Fibroblast of lung (primary cell): ENCODE data around the gene THRB. TPM values are rescaled to one million over a fixed set of nuclear protein-coding genes. Genes with fewer than 3 reads are reported as not detected.

Experiments
- DNase-seq, 2 donors: peaks; one replicate each; pipeline versions ENCODE4 v3.0.0 to v3.0.0-alpha.2; 2010; ENCODE audit warnings: low read depth in 2 of 2
- H2AFZ ChIP-seq: 2 replicates; pipeline ENCODE4 v1.5.1; 2012; ENCODE audit warnings: low read length, control low read depth, inconsistent platforms
- H3K27ac ChIP-seq: 2 replicates; pipeline ENCODE4 v1.5.1; 2011; ENCODE audit warnings: low read length, control low read depth; ENCODE audit not compliant: insufficient read depth
- H3K27me3 ChIP-seq: 2 replicates; pipeline ENCODE4 v1.5.1; 2011; ENCODE audit warnings: mild to moderate bottlenecking, low read length; ENCODE audit not compliant: control insufficient read depth, insufficient read depth
- H3K36me3 ChIP-seq: 2 replicates; pipeline ENCODE4 v1.5.1; 2011; ENCODE audit warnings: low read length; ENCODE audit not compliant: control insufficient read depth, insufficient read depth
- H3K4me1 ChIP-seq: 2 replicates; pipeline ENCODE4 v1.5.1; 2011; ENCODE audit warnings: low read length; ENCODE audit not compliant: control insufficient read depth, insufficient read depth; ENCODE audit errors: extremely low read depth
- H3K4me2 ChIP-seq: 2 replicates; pipeline ENCODE4 v1.5.1; 2011; ENCODE audit warnings: low read length, control low read depth; ENCODE audit not compliant: insufficient read depth; ENCODE audit errors: extremely low read depth
- H3K4me3 ChIP-seq, 4 experiments: fragments of 200-600 bp in 1 of 4; sonication (generic) in 1 of 4; replicated peaks in 1 of 4; 2 replicates each; pipeline ENCODE4 v1.5.1; 2011 to 2016; ENCODE audit warnings: low read length in 4 of 4, low read depth in 3 of 4, mild to moderate bottlenecking in 3 of 4, control low read depth in 2 of 4, inconsistent platforms in 1 of 4, mixed read lengths in 1 of 4; ENCODE audit not compliant: insufficient read depth in 1 of 4; ENCODE audit errors: control extremely low read depth in 1 of 4
- H3K79me2 ChIP-seq: 2 replicates; pipeline ENCODE4 v1.5.1; 2012; ENCODE audit warnings: mild to moderate bottlenecking, low read length, inconsistent platforms; ENCODE audit not compliant: control insufficient read depth, insufficient read depth
- H3K9ac ChIP-seq: 2 replicates; pipeline ENCODE4 v1.5.1; 2011; ENCODE audit warnings: mild to moderate bottlenecking, low read length, control low read depth; ENCODE audit not compliant: insufficient read depth
- H3K9me3 ChIP-seq: 2 replicates; pipeline ENCODE4 v1.5.1; 2012; ENCODE audit warnings: low read depth, low read length; ENCODE audit not compliant: control insufficient read depth, insufficient read depth
- H4K20me1 ChIP-seq: 2 replicates; pipeline ENCODE4 v1.5.1; 2011; ENCODE audit warnings: low read length; ENCODE audit not compliant: control insufficient read depth, insufficient read depth; ENCODE audit errors: extremely low read depth
- CTCF ChIP-seq, 2 donors: IDR thresholded peaks in 1 of 2; conservative IDR thresholded peaks in 1 of 2; 1 replicate in 1 of 2; 2 replicates in 1 of 2; pipeline ENCODE4 v1.5.1; 2011 to 2012; ENCODE audit warnings: low read length in 2 of 2, control low read depth in 1 of 2, inconsistent platforms in 1 of 2, low read depth in 1 of 2, mild to moderate bottlenecking in 1 of 2
- EZH2 ChIP-seq: IDR thresholded peaks from 2 replicates; pipeline ENCODE4 v1.5.1; 2012; ENCODE audit warnings: low read length, control low read depth, mild to moderate bottlenecking; ENCODE audit errors: missing control alignments
- polyA plus RNA-seq, 2 donors: library from polyadenylated mRNA; depleted of rRNA in 1 of 2; stranded (reverse) in 1 of 2; unstranded in 1 of 2; fragments of >200 nt; gene quantifications; 2 replicates each; pipeline ENCODE4 v1.2.1, GENCODE V29; 2011 to 2012; ENCODE audit warnings: missing spikeins in 1 of 2
- total RNA-seq: library from RNA; depleted of rRNA; stranded (reverse); fragments of >200 nt; gene quantifications from 2 replicates; pipeline ENCODE4 v1.2.1, GENCODE V29; 2014

Gene THRB
- total and polyA plus RNA-seq, 2 donors (not counting 1 experiment from before 2014, with no cell fraction given) = 4.2 to 7.4 TPM

- Histone ChIP-seq H3K36me3 (no peaks in the 10 kb centered on the region), H2AFZ (no peak overlapping the region), H3K27me3 (no peaks in the 10 kb centered on the region), H4K20me1 (no peaks in the 10 kb centered on the region), H3K4me1 (no peaks in the 10 kb centered on the region), H3K4me2 (no peak overlapping the region), H3K9ac (no peak overlapping the region), H3K9me3 (no peaks in the 10 kb centered on the region), H3K27ac (no peak overlapping the region), H3K4me3 (no peak overlapping the region), H3K79me2 (no peaks in the 10 kb centered on the region)
- TF ChIP-seq CTCF (conservative IDR thresholded peaks at IDR 0.05 in 1 of 2, IDR thresholded peaks at IDR 0.05 in 1 of 2; ENCODE audit: low read depth in 1 of 2, low read length in 2 of 2) (no peak), EZH2 (no peak)
- no peak for DNase-seq
These were observed 339.9 kb downstream of the THRB start for GRCh38 chr3:24154781-24155180.

GRCh38 chr3:24154013-24154695 is 340.5 kb downstream of the THRB start:
- H3K27me3 ChIP-seq = no peaks in the 10 kb centered on the region
- no peak overlapping the region for H3K4me2 ChIP-seq
- no peak overlapping the region for H3K4me3 ChIP-seq
- no peaks in the 10 kb centered on the region for H3K79me2 ChIP-seq
- TF ChIP-seq CTCF (conservative IDR thresholded peaks at IDR 0.05 in 1 of 2, IDR thresholded peaks at IDR 0.05 in 1 of 2; ENCODE audit: low read depth in 1 of 2, low read length in 2 of 2) = no peak
- no peak for TF ChIP-seq EZH2
- H4K20me1 ChIP-seq = no peaks in the 10 kb centered on the region
- H3K4me1 ChIP-seq = no peaks in the 10 kb centered on the region
- no peaks in the 10 kb centered on the region for H3K9me3 ChIP-seq
- no peak overlapping the region for H3K9ac ChIP-seq
- H3K27ac ChIP-seq = no peak overlapping the region
- peak in 1 of 2 donors; percentile 9 for DNase-seq
- H3K36me3 ChIP-seq = no peaks in the 10 kb centered on the region
- no peak overlapping the region for H2AFZ ChIP-seq

GRCh38 chr3:24151594-24151993 is 343.1 kb downstream of the THRB start:
- H3K27me3 ChIP-seq = no peaks in the 10 kb centered on the region
- H3K27ac ChIP-seq = no peak overlapping the region
- no peak overlapping the region for H3K9ac ChIP-seq
- no peak overlapping the region for H3K4me3 ChIP-seq
- no peaks in the 10 kb centered on the region for H3K79me2 ChIP-seq
- H3K4me1 ChIP-seq = peaks cover 6% of the 10 kb centered on the region
- no peak overlapping the region for H2AFZ ChIP-seq
- no peaks in the 10 kb centered on the region for H3K9me3 ChIP-seq
- TF ChIP-seq EZH2 = no peak
- no peak for TF ChIP-seq CTCF (conservative IDR thresholded peaks at IDR 0.05 in 1 of 2, IDR thresholded peaks at IDR 0.05 in 1 of 2; ENCODE audit: low read depth in 1 of 2, low read length in 2 of 2)
- peak in 1 of 2 donors; percentile 52 for DNase-seq
- H4K20me1 ChIP-seq = no peaks in the 10 kb centered on the region
- H3K36me3 ChIP-seq = no peaks in the 10 kb centered on the region
- H3K4me2 ChIP-seq = no peak overlapping the region
